ENCODE results near the gene DAO. TPM values are rescaled to one million over a fixed set of nuclear protein-coding genes. Genes with fewer than 3 reads are reported as not detected.
"Not testable (repeated sequence)": the region's sequence is repeated elsewhere in the genome, so short reads cannot be mapped to it uniquely, and the experiment has no call there.

Gene DAO
- total RNA-seq, 1 donor from 2014 or later = not detected

GRCh38 chr12:108839018-108839889 lies 40.6 kb upstream of the DAO start:
- H3K4me1 Mint-ChIP-seq (ENCODE audit: unreplicated experiment) = peaks cover 25% of the 10 kb centered on the region
- no peak overlapping the region for H3K4me3 Mint-ChIP-seq
- no peaks in the 10 kb centered on the region for H3K9me3 Mint-ChIP-seq
- DNase-seq (ENCODE audit: extremely low spot score, unreplicated experiment) = no peak
- H3K27ac Mint-ChIP-seq = no peak overlapping the region
- TF ChIP-seq CTCF (conservative IDR thresholded peaks at IDR 0.05) = no peak
- H3K36me3 Mint-ChIP-seq = peaks cover 19% of the 10 kb centered on the region
- H3K27me3 Mint-ChIP-seq = no peaks in the 10 kb centered on the region

GRCh38 chr12:108839890-108840230 lies 40.0 kb upstream of the DAO start:
- Mint-ChIP-seq H3K9me3 (no peaks in the 10 kb centered on the region), H3K4me3 (no peak overlapping the region), H3K4me1 (ENCODE audit: unreplicated experiment) (peaks cover 24% of the 10 kb centered on the region), H3K27ac (no peak overlapping the region), H3K36me3 (peaks cover 19% of the 10 kb centered on the region), H3K27me3 (no peaks in the 10 kb centered on the region)
- TF ChIP-seq CTCF (conservative IDR thresholded peaks at IDR 0.05) = no peak
- no peak for DNase-seq (ENCODE audit: extremely low spot score, unreplicated experiment)

GRCh38 chr12:108840605-108841332 lies 39.1 kb upstream of the DAO start:
- H3K4me3 Mint-ChIP-seq = no peak overlapping the region
- H3K27me3 Mint-ChIP-seq = no peaks in the 10 kb centered on the region
- H3K36me3 Mint-ChIP-seq = peaks cover 21% of the 10 kb centered on the region
- H3K9me3 Mint-ChIP-seq = no peaks in the 10 kb centered on the region
- DNase-seq (ENCODE audit: extremely low spot score, unreplicated experiment) = no peak
- no peak overlapping the region for H3K27ac Mint-ChIP-seq
- H3K4me1 Mint-ChIP-seq (ENCODE audit: unreplicated experiment) = peaks cover 24% of the 10 kb centered on the region
- TF ChIP-seq CTCF (conservative IDR thresholded peaks at IDR 0.05) = no peak

GRCh38 chr12:108841825-108842224 lies 38.1 kb upstream of the DAO start:
- not testable (repeated sequence) for DNase-seq (ENCODE audit: extremely low spot score, unreplicated experiment); H3K9me3 Mint-ChIP-seq; H3K27ac Mint-ChIP-seq; H3K4me3 Mint-ChIP-seq; H3K27me3 Mint-ChIP-seq
- peaks cover 31% of the 10 kb centered on the region for H3K36me3 Mint-ChIP-seq
- peaks cover 24% of the 10 kb centered on the region for H3K4me1 Mint-ChIP-seq (ENCODE audit: unreplicated experiment)

- Mint-ChIP-seq H3K4me3 (no peak overlapping the region), H3K9me3 (no peaks in the 10 kb centered on the region), H3K27ac (no peak overlapping the region), H3K27me3 (no peaks in the 10 kb centered on the region), H3K4me1 (ENCODE audit: unreplicated experiment) (peaks cover 21% of the 10 kb centered on the region), H3K36me3 (peaks cover 31% of the 10 kb centered on the region)
- no peak for DNase-seq (ENCODE audit: extremely low spot score, unreplicated experiment)
- no peak for TF ChIP-seq CTCF (conservative IDR thresholded peaks at IDR 0.05)
These were observed 37.5 kb upstream of the DAO start for GRCh38 chr12:108842361-108842760.

- TF ChIP-seq CTCF (conservative IDR thresholded peaks at IDR 0.05) = no peak
- DNase-seq (ENCODE audit: extremely low spot score, unreplicated experiment) = no peak
- peaks cover 17% of the 10 kb centered on the region for H3K4me1 Mint-ChIP-seq (ENCODE audit: unreplicated experiment)
- no peak overlapping the region for H3K27ac Mint-ChIP-seq
- H3K36me3 Mint-ChIP-seq = peaks cover 35% of the 10 kb centered on the region
- no peak overlapping the region for H3K4me3 Mint-ChIP-seq
- H3K9me3 Mint-ChIP-seq = no peaks in the 10 kb centered on the region
- H3K27me3 Mint-ChIP-seq = no peaks in the 10 kb centered on the region
These were observed 36.7 kb upstream of the DAO start for GRCh38 chr12:108843187-108843586.

Measured in type B pancreatic cell (in vitro differentiated cells).